IMR-90 (cell line): ENCODE measurements around the gene LMAN2. TPM values are rescaled to one million over a fixed set of nuclear protein-coding genes. Genes with fewer than 3 reads are reported as not detected.

ENCODE experiments used
- ATAC-seq: fragments of 200-7000 bp; cut with Tn5 transposase; 2 replicates; pipeline ENCODE4 v1.9.1; 2020; ENCODE audit warnings: low read depth, mild to moderate bottlenecking, moderate library complexity
- BruUV-seq: library from RNA; stranded (reverse); fragments of 400-500 nt; replicated peaks from 2 replicates; lab custom pipeline; 2021; lab: Mats Ljungman, UMichigan
- CTCF ChIA-PET: fragments of 300-600 bp; formaldehyde crosslinking; extraction: SDS; loops from one replicate; lab custom pipeline; 2021; ENCODE audit warnings: antibody characterized with exemption; lab: Yijun Ruan, JAX
- POLR2A ChIA-PET: fragments of 300-600 bp; sonication (Branson Sonifier 250); formaldehyde crosslinking; loops from one replicate; lab custom pipeline; 2022; ENCODE audit warnings: antibody characterized with exemption; ENCODE audit not compliant: unreplicated experiment; lab: Charles Lee
- DNase-seq: peaks from one replicate; pipeline ENCODE4 v3.0.0; 2013
- H2AFZ ChIP-seq: replicated peaks from 2 replicates; pipeline ENCODE3; 2013; ENCODE audit warnings: low read length, mild to moderate bottlenecking; ENCODE audit not compliant: poor library complexity
- H2AK5ac ChIP-seq: 2 replicates; pipeline ENCODE4 v1.6.1; 2013; ENCODE audit warnings: low read depth, low read length, inconsistent platforms
- H2AK9ac ChIP-seq: replicated peaks from 2 replicates; pipeline ENCODE3; 2013; ENCODE audit warnings: mild to moderate bottlenecking, low read depth, low read length, moderate library complexity; ENCODE audit not compliant: poor library complexity
- H2BK120ac ChIP-seq: 2 replicates; pipeline ENCODE4 v1.6.1; 2013; ENCODE audit warnings: low read depth, low read length, inconsistent platforms
- H2BK15ac ChIP-seq: 3 replicates; pipeline ENCODE4 v1.6.1; 2013; ENCODE audit warnings: low read depth, low read length, inconsistent platforms
- H2BK20ac ChIP-seq: 2 replicates; pipeline ENCODE4 v1.6.1; 2013; ENCODE audit warnings: low read depth, mild to moderate bottlenecking, inconsistent platforms, low read length, moderate library complexity
- H2BK5ac ChIP-seq: 2 replicates; pipeline ENCODE4 v1.6.1; 2013; ENCODE audit warnings: mild to moderate bottlenecking, low read depth, low read length, inconsistent platforms; ENCODE audit not compliant: poor library complexity, severe bottlenecking
- H3K14ac ChIP-seq: replicated peaks from 2 replicates; pipeline ENCODE4 v1.6.1; 2013; ENCODE audit warnings: low read depth, low read length, inconsistent platforms
- H3K18ac ChIP-seq: 2 replicates; pipeline ENCODE4 v1.6.1; 2013; ENCODE audit warnings: low read depth, low read length, control low read depth
- H3K23ac ChIP-seq: 2 replicates; pipeline ENCODE4 v1.6.1; 2013; ENCODE audit warnings: low read depth, low read length, inconsistent platforms
- H3K27ac ChIP-seq: 2 replicates; pipeline ENCODE4 v1.5.1; 2013; ENCODE audit warnings: mild to moderate bottlenecking, control low read depth, low read length; ENCODE audit not compliant: insufficient read depth
- H3K27me3 ChIP-seq: 2 replicates; pipeline ENCODE4 v1.6.1; 2013; ENCODE audit warnings: low read length; ENCODE audit not compliant: control insufficient read depth, insufficient read depth
- H3K36me3 ChIP-seq: 2 replicates; pipeline ENCODE4 v1.6.1; 2013; ENCODE audit warnings: low read length, mixed read lengths; ENCODE audit not compliant: control insufficient read depth, insufficient read depth
- H3K4ac ChIP-seq: 2 replicates; pipeline ENCODE4 v1.6.1; 2013; ENCODE audit warnings: low read depth, low read length, inconsistent platforms
- H3K4me1 ChIP-seq: 2 replicates; pipeline ENCODE4 v1.6.1; 2013; ENCODE audit warnings: low read length, mixed read lengths; ENCODE audit not compliant: control insufficient read depth, insufficient read depth
- H3K4me2 ChIP-seq: 2 replicates; pipeline ENCODE4 v1.6.1; 2013; ENCODE audit warnings: low read depth, mild to moderate bottlenecking, control low read depth, low read length, moderate library complexity
- H3K4me3 ChIP-seq: 2 replicates; pipeline ENCODE4 v1.5.1; 2013; ENCODE audit warnings: low read depth, mild to moderate bottlenecking, control low read depth, low read length, moderate library complexity; ENCODE audit not compliant: insufficient read depth
- H3K56ac ChIP-seq: 2 replicates; pipeline ENCODE4 v1.6.1; 2013; ENCODE audit warnings: low read length, inconsistent platforms; ENCODE audit not compliant: insufficient read depth; ENCODE audit errors: extremely low read depth
- H3K79me1 ChIP-seq, 2 experiments: 2 replicates each; pipeline ENCODE4 v1.6.1; 2013; ENCODE audit warnings: low read length in 2 of 2, inconsistent platforms in 1 of 2, low read depth in 1 of 2
- H3K9ac ChIP-seq: 2 replicates; pipeline ENCODE4 v1.6.1; 2013; ENCODE audit warnings: low read depth, low read length, control low read depth
- H3K9me1 ChIP-seq: 2 replicates; pipeline ENCODE4 v1.6.1; 2013; ENCODE audit warnings: low read length, inconsistent platforms; ENCODE audit not compliant: insufficient read depth
- H3K9me3 ChIP-seq: 2 replicates; pipeline ENCODE4 v1.6.1; 2013; ENCODE audit warnings: low read length; ENCODE audit not compliant: control insufficient read depth, insufficient read depth
- H4K20me1 ChIP-seq: 2 replicates; pipeline ENCODE4 v1.6.1; 2013; ENCODE audit warnings: low read length, inconsistent platforms; ENCODE audit not compliant: insufficient read depth
- H4K5ac ChIP-seq: 2 replicates; pipeline ENCODE4 v1.6.1; 2013; ENCODE audit warnings: mild to moderate bottlenecking, low read depth, low read length, control low read depth
- H4K8ac ChIP-seq, 2 experiments: 2 replicates each; pipeline ENCODE4 v1.6.1; 2013; ENCODE audit warnings: low read depth in 2 of 2, low read length in 2 of 2, control low read depth in 1 of 2, inconsistent platforms in 1 of 2
- H4K91ac ChIP-seq: 2 replicates; pipeline ENCODE4 v1.6.1; 2013; ENCODE audit warnings: low read depth, low read length, inconsistent platforms; ENCODE audit not compliant: insufficient read depth
- RAD21 ChIP-seq: IDR thresholded peaks from 2 replicates; pipeline ENCODE4 v1.6.1; 2012; ENCODE audit warnings: low read length, improper control_type of control experiment
- WGBS, 2 experiments: methylation state at CpG; one replicate each; pipeline versions ENCODE4 v1.1.5 to v1.1.7; 2013; ENCODE audit warnings: missing lambda C conversion rate in 2 of 2; ENCODE audit not compliant: insufficient read length in 1 of 2; ENCODE audit errors: extremely low coverage in 2 of 2; 5-methylcytosine and 5-hydroxymethylcytosine counted together
- dilution Hi-C: fragments of 300-500 bp; cut with HindIII; formaldehyde crosslinking; loops from one replicate; pipeline ENCODE4 v1.14.3; 2018; ENCODE audit warnings: low sequenced_read_pairs; ENCODE audit not compliant: unreplicated experiment
- in situ Hi-C: fragments of 300-500 bp; cut with MboI; formaldehyde crosslinking; loops from 3 replicates; pipeline ENCODE4 v1.14.3; 2019; ENCODE audit warnings: low sequenced_read_pairs, inconsistent platforms, mixed read lengths
- intact Hi-C: fragments of 100-400 bp; cut with micrococcal nuclease; formaldehyde crosslinking; loops from 2 replicates; pipeline ENCODE4 v1.10.0; 2022
- polyA plus RNA-seq, 3 experiments: library from polyadenylated mRNA; depleted of rRNA; stranded (reverse); fragments of >200 nt; gene quantifications; 2 replicates each; pipeline ENCODE4 v1.2.3, GENCODE V29; 2012; ENCODE audit warnings: low replicate concordance in 1 of 3
- total RNA-seq: library from RNA; depleted of rRNA; stranded (reverse); fragments of >200 nt; gene quantifications from 2 replicates; pipeline ENCODE4 v1.2.3, GENCODE V29; 2012

The LMAN2 gene
- total and polyA plus RNA-seq, 2 of the 4 experiments (the other 2 are of a cell fraction), result 253 to 303 TPM

- Histone ChIP-seq H4K20me1 (peaks cover 19% of the 10 kb centered on the region), H3K18ac (no peak overlapping the region), H2AK9ac (no peak overlapping the region), H4K8ac (no peak overlapping the region), H3K36me3 (no peaks in the 10 kb centered on the region), H3K27me3 (peaks cover 37% of the 10 kb centered on the region), H3K56ac (no peak overlapping the region), H3K9ac (no peak overlapping the region), H3K4ac (no peak overlapping the region), H2BK5ac (no peak overlapping the region), H2BK20ac (no peak overlapping the region), H2AFZ (no peak overlapping the region), H3K9me1 (peaks cover 13% of the 10 kb centered on the region), H2BK120ac (no peak overlapping the region), H2AK5ac (no peak overlapping the region), H3K23ac (no peak overlapping the region), H4K91ac (no peak overlapping the region), H3K4me1 (peaks cover 21% of the 10 kb centered on the region), H3K9me3 (no peaks in the 10 kb centered on the region), H3K4me2 (no peak overlapping the region), H4K5ac (no peak overlapping the region), H3K27ac (no peak overlapping the region), H3K4me3 (no peak overlapping the region), H2BK15ac (no peak overlapping the region), H3K79me1 (peaks cover 0 to 2% of the 10 kb centered on the region in 2 experiments; a peak in 1 of 4 replicates), H3K14ac (no peak overlapping the region)
- no peak for TF ChIP-seq RAD21
- no peak for ATAC-seq
- dilution Hi-C loops, result no loop called here
- BruUV-seq, result no TSS peak
- CTCF ChIA-PET, result no interaction called here
- intact Hi-C loops, result no loop called here
- WGBS, 2 experiments, result 79% methylated on average over 4 of the region's 11 CpGs; no CpG with 5 or more reads in 1 of the 2 experiments
- in situ Hi-C loops, result no loop called here
- POLR2A ChIA-PET, result no interaction called here
- no peak for DNase-seq
Observed at GRCh38 chr5:177385720-177386119, 34.3 kb upstream of the LMAN2 start.
